Stimulated activated memory B cell treated with anti-CD40 and anti-IgM and Interleukin-4, amounts not matched to agents 10 μg/mL and 1 μg/mL and 100 μg/mL, for 72 hours (primary cell): Measurements from ENCODE around the gene CUX1.

Source experiments
- ATAC-seq: fragments of 150-1000 bp; cut with Tn5 transposase; 2 replicates; pipeline ENCODE4 v1.10.0; 2021
- H3K27ac Mint-ChIP-seq: one replicate; pipeline ENCODE4 v1.8.0; 2022; ENCODE audit warnings: mild to moderate bottlenecking, mixed read lengths
- H3K27me3 Mint-ChIP-seq: one replicate; pipeline ENCODE4 v1.8.0; 2022; ENCODE audit warnings: mixed read lengths
- H3K36me3 Mint-ChIP-seq: one replicate; pipeline ENCODE4 v1.8.0; 2022; ENCODE audit warnings: mixed read lengths
- H3K4me1 Mint-ChIP-seq: one replicate; pipeline ENCODE4 v1.8.0; 2022; ENCODE audit warnings: mixed read lengths
- H3K4me3 Mint-ChIP-seq: one replicate; pipeline ENCODE4 v1.8.0; 2022; ENCODE audit warnings: mild to moderate bottlenecking, moderate library complexity, mixed read lengths
- H3K9me3 Mint-ChIP-seq: one replicate; pipeline ENCODE4 v1.8.0; 2022; ENCODE audit warnings: mixed read lengths

The CUX1 gene

GRCh38 chr7:102203218-102203617 is 385.8 kb downstream of the CUX1 start:
- Mint-ChIP-seq H3K9me3 (no peaks in the 10 kb centered on the region), H3K27me3 (no peaks in the 10 kb centered on the region), H3K36me3 (peaks cover 80% of the 10 kb centered on the region), H3K27ac (no peak overlapping the region), H3K4me1 (no peaks in the 10 kb centered on the region), H3K4me3 (no peak overlapping the region)
- ATAC-seq: no peak

GRCh38 chr7:102204212-102204611 is 386.8 kb downstream of the CUX1 start:
- no peak overlapping the region for H3K27ac Mint-ChIP-seq
- peaks cover 80% of the 10 kb centered on the region for H3K36me3 Mint-ChIP-seq
- H3K27me3 Mint-ChIP-seq: no peaks in the 10 kb centered on the region
- H3K9me3 Mint-ChIP-seq: no peaks in the 10 kb centered on the region
- ATAC-seq: no peak
- H3K4me1 Mint-ChIP-seq: no peaks in the 10 kb centered on the region
- H3K4me3 Mint-ChIP-seq: no peak overlapping the region

GRCh38 chr7:102205915-102206314 is 388.5 kb downstream of the CUX1 start:
- Mint-ChIP-seq H3K27me3 (no peaks in the 10 kb centered on the region), H3K36me3 (peaks cover 72% of the 10 kb centered on the region), H3K4me3 (no peak overlapping the region), H3K27ac (no peak overlapping the region), H3K9me3 (no peaks in the 10 kb centered on the region), H3K4me1 (peaks cover 4% of the 10 kb centered on the region)
- no peak for ATAC-seq

GRCh38 chr7:102208826-102209225 is 391.4 kb downstream of the CUX1 start:
- no peak for ATAC-seq
- Mint-ChIP-seq H3K27ac (no peak overlapping the region), H3K9me3 (no peaks in the 10 kb centered on the region), H3K36me3 (peaks cover 57% of the 10 kb centered on the region), H3K27me3 (no peaks in the 10 kb centered on the region), H3K4me1 (peaks cover 28% of the 10 kb centered on the region), H3K4me3 (no peak overlapping the region)

- no peak for ATAC-seq
These were observed 393.4 kb downstream of the CUX1 start for GRCh38 chr7:102210787-102211186.

GRCh38 chr7:102211590-102212550 is 394.4 kb downstream of the CUX1 start:
- Mint-ChIP-seq H3K4me1 (peaks cover 43% of the 10 kb centered on the region), H3K9me3 (no peaks in the 10 kb centered on the region), H3K27me3 (no peaks in the 10 kb centered on the region), H3K4me3 (peak overlapping the region; percentile 54), H3K36me3 (peaks cover 43% of the 10 kb centered on the region), H3K27ac (peak overlapping the region; percentile 96)
- ATAC-seq: peak; percentile 94

More at GRCh38 chr7:102210787-102211186, 393.4 kb downstream of the CUX1 start:
- Mint-ChIP-seq H3K27me3 (no peaks in the 10 kb centered on the region), H3K4me1 (peaks cover 35% of the 10 kb centered on the region), H3K36me3 (peaks cover 44% of the 10 kb centered on the region), H3K27ac (peak overlapping the region; percentile 96), H3K9me3 (no peaks in the 10 kb centered on the region), H3K4me3 (no peak overlapping the region)

GRCh38 chr7:102214477-102215072 is 397.1 kb downstream of the CUX1 start:
- Mint-ChIP-seq H3K4me3 (no peak overlapping the region), H3K4me1 (peaks cover 50% of the 10 kb centered on the region), H3K27ac (no peak overlapping the region), H3K9me3 (no peaks in the 10 kb centered on the region), H3K36me3 (peaks cover 36% of the 10 kb centered on the region), H3K27me3 (no peaks in the 10 kb centered on the region)
- ATAC-seq: no peak

- H3K27me3 Mint-ChIP-seq: no peaks in the 10 kb centered on the region
- ATAC-seq: no peak
These were observed 397.8 kb downstream of the CUX1 start for GRCh38 chr7:102215256-102215655.

GRCh38 chr7:102215711-102216110 is 398.3 kb downstream of the CUX1 start:
- Mint-ChIP-seq H3K4me1 (peaks cover 47% of the 10 kb centered on the region), H3K4me3 (no peak overlapping the region), H3K36me3 (peaks cover 32% of the 10 kb centered on the region), H3K9me3 (no peaks in the 10 kb centered on the region), H3K27me3 (no peaks in the 10 kb centered on the region), H3K27ac (no peak overlapping the region)
- ATAC-seq: no peak

More at GRCh38 chr7:102215256-102215655, 397.8 kb downstream of the CUX1 start:
- H3K9me3 Mint-ChIP-seq: no peaks in the 10 kb centered on the region
- H3K4me3 Mint-ChIP-seq: no peak overlapping the region
- H3K36me3 Mint-ChIP-seq: peaks cover 32% of the 10 kb centered on the region
- no peak overlapping the region for H3K27ac Mint-ChIP-seq
- peaks cover 50% of the 10 kb centered on the region for H3K4me1 Mint-ChIP-seq

- Mint-ChIP-seq H3K4me3 (no peak overlapping the region), H3K36me3 (peaks cover 32% of the 10 kb centered on the region), H3K9me3 (no peaks in the 10 kb centered on the region), H3K27me3 (no peaks in the 10 kb centered on the region), H3K27ac (no peak overlapping the region), H3K4me1 (peaks cover 37% of the 10 kb centered on the region)
- no peak for ATAC-seq
These were observed 399.3 kb downstream of the CUX1 start for GRCh38 chr7:102216573-102217314.

- Mint-ChIP-seq H3K4me3 (no peak overlapping the region), H3K27ac (no peak overlapping the region)
These were observed 402.9 kb downstream of the CUX1 start for GRCh38 chr7:102220229-102220850.

GRCh38 chr7:102220960-102221800 is 403.8 kb downstream of the CUX1 start:
- ATAC-seq: no peak
- Mint-ChIP-seq H3K36me3 (peaks cover 15% of the 10 kb centered on the region), H3K27ac (no peak overlapping the region), H3K9me3 (no peaks in the 10 kb centered on the region), H3K27me3 (no peaks in the 10 kb centered on the region), H3K4me1 (peaks cover 14% of the 10 kb centered on the region), H3K4me3 (no peak overlapping the region)

More at GRCh38 chr7:102220229-102220850, 402.9 kb downstream of the CUX1 start:
- Mint-ChIP-seq H3K36me3 (peaks cover 22% of the 10 kb centered on the region), H3K9me3 (no peaks in the 10 kb centered on the region), H3K27me3 (no peaks in the 10 kb centered on the region), H3K4me1 (peaks cover 19% of the 10 kb centered on the region)
- no peak for ATAC-seq

GRCh38 chr7:102221961-102222360 is 404.5 kb downstream of the CUX1 start:
- no peak for ATAC-seq
- Mint-ChIP-seq H3K9me3 (no peaks in the 10 kb centered on the region), H3K36me3 (peaks cover 8% of the 10 kb centered on the region), H3K27ac (no peak overlapping the region), H3K4me3 (no peak overlapping the region), H3K4me1 (peaks cover 7% of the 10 kb centered on the region), H3K27me3 (no peaks in the 10 kb centered on the region)

- H3K27me3 Mint-ChIP-seq: no peaks in the 10 kb centered on the region
These were observed 405.0 kb downstream of the CUX1 start for GRCh38 chr7:102222445-102222844.

More at GRCh38 chr7:102222445-102222844, 405.0 kb downstream of the CUX1 start:
- H3K36me3 Mint-ChIP-seq: peaks cover 12% of the 10 kb centered on the region
- ATAC-seq: no peak
- no peaks in the 10 kb centered on the region for H3K9me3 Mint-ChIP-seq
- H3K27ac Mint-ChIP-seq: no peak overlapping the region
- H3K4me3 Mint-ChIP-seq: no peak overlapping the region
- peaks cover 7% of the 10 kb centered on the region for H3K4me1 Mint-ChIP-seq
